T-helper 1 cell (primary cell): ENCODE measurements around the gene MPP2.
"Not testable (repeated sequence)": the region's sequence is repeated elsewhere in the genome, so short reads cannot be mapped to it uniquely, and the experiment has no call there.

ENCODE experiments used
- DNase-seq, 5 donors: peaks; one replicate each; pipeline ENCODE4 v3.0.0-alpha.2; 2012 to 2020

MPP2 gene

DNA sequence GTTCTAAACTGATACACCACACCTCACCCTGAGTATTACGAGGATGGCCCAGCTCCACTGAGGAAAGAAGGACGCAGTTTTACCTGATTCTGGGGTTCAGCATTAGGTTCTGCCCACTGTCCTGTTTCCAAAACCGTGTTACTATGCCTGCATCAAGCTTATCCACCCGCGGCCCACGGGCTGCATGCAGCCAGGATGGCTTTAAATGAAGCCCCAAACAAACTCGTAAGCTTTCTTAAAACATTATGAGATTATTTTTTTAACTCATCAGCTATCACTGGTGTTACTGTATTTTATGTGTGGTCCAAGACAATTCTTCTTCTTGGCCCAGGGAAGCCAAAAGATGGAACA is 64.4 kb downstream of the MPP2 start:
- DNase-seq: no peak

DNA sequence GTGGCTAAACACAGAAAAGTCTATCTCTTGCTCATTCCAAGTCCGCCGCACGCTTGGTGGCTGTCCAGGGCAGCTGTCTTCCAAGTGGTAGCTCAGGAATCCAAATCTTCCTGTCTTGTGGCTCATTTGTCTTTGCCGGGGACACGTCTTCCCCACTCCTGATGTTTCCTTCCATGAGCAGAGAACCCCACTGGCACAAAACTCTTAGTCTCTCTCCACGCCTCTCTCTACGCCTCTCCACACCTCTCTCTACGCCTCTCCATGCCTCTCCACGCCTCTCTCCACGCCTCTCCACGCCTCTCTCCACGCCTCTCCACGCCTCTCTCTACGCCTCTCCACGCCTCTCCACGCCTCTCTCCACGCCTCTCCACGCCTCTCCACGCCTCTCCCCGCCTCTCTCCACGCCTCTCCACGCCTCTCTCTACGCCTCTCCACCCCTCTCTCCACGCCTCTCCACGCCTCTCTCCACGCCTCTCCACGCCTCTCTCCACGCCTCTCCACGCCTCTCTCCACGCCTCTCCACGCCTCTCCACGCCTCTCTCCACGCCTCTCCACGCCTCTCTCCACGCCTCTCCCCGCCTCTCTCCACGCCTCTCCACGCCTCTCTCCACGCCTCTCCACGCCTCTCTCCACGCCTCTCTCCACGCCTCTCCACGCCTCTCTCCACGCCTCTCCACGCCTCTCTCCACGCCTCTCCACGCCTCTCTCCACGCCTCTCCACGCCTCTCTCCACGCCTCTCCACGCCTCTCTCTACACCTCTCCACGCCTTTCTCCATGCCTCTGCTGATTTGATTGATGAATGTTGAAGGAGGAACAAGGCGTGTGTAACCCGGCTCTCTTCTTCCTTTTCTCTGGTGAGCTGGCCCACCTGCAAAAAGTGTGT is 65.0 kb downstream of the MPP2 start:
- not testable (repeated sequence) for DNase-seq

DNA sequence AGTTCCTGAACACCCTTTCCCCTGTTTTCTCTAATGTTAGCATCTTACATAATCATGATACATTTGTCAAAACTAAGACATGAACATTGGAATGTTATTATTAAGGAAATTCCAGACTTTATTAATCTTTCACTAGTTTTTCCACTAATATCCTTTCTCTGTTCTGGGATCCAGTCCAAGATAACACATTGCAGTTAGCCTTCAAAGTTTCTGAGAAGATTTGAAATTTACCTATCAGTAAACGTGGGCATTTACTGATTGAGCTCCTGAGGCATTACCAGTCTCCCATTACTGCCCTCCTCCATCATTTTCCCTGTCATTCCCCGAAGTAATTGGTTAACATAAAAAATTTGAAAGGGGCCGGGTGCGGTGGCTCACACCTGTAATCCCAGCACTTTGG is 66.1 kb downstream of the MPP2 start:
- no peak for DNase-seq

DNA sequence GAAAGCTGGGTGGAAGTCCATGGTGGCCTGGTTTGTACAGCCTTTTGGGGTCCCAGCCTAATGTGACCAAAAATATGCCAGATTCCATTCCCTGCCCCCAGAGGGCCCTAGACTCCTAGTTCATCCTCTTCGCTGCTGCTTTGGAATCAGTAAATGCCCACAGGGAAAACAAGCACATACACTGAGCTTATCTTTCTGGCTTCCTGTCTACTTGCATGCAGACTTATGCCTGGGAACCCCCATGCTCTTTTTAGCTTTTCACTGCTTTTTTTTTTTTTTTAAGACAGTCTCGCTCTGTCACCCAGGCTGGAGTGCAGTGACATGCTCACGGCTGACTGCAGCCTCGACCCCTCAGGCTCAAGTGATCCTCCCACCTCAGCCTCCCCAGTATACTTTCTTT is 66.5 kb downstream of the MPP2 start:
- no peak for DNase-seq

DNA sequence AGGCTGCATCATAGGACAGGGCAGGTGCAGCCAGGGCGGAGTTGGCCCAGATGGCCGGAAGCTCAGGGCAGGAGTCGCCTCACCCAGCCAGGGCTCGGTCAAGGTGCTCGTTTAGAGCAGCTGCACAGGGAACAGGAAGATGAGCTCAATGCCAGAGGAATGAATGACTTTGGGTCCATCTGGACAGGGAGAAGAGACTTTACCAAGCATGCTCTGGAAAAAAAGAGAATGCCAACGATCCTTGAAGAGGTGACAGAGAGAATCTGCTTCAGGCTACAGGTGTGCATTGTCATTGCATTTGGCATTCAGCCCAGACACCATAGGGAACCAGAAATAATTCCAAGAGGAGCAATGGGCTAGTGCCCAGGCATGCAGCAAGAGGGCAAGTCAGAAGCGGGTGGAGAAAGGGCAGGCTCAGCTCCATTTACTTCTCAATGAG is 67.6 kb downstream of the MPP2 start:
- DNase-seq: no peak

DNA sequence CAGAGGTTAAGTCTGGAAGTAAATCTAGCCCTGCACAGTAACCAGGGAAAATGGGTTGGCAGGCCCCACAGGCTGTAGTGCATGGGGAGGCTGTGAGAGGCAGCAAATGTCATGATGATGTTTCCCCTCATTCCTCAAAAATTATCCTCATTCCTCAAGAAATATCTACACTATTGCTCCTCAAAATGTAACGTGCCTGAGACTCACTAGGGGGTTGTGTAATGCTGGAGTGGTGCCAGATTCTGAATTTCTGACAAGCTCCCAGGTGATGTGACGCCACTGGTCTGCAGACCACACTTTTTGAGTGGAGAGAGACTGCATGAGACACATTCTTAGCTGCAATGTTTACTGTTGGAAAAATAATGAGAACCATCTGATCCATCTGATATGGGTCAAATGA is 73.2 kb downstream of the MPP2 start:
- no peak for DNase-seq

DNA sequence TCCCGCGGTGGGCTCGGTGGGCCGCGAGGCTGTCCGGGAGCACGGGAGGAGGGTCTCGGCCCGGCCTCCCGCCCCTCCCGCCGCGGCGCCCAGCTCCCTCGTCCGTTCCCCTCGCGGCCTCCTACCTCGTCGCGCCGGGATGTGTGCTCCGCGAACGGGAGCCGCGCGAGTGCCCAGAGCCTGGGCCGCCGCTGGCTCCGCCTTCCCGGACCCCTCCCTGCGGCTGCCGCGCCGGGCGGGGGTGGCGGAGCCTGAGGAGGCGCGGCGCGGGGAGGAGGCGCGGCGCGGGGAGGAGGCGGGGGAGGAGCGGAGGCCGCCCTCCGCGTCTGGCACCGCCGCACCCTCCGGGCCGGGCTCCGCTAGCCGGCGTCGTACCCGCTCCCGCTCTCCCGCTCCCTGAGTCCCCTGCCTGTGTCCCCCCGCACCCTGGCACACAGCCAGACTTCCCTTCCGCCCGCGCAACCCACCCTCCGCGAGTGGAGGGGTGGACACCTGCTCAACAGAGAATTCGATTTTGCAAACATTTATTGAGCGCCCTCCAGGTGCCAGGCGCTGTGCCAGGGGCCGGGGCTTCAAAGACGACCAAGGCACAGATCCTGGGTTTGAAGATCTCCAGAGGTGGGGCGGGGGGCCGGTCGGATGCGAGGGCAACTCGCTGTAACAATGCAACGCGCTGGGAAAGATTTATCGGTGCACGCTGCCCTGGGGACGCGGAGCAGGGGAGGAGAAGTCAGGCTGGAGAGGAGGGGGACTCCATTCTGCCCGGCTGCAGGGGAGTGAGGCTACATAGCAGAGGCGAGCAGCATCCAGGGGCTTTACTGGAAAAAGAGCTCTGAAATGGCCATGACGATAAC is 74.1 kb downstream of the MPP2 start, which contains the start of gene MPP3:
TSS of gene MPP3 (minus strand) at position 171 of the 854 bp plus-strand sequence. CDS start 1,240 bp downstream, outside the sequence.
- peak; percentile 21 to 58 (median 32) for DNase-seq

DNA sequence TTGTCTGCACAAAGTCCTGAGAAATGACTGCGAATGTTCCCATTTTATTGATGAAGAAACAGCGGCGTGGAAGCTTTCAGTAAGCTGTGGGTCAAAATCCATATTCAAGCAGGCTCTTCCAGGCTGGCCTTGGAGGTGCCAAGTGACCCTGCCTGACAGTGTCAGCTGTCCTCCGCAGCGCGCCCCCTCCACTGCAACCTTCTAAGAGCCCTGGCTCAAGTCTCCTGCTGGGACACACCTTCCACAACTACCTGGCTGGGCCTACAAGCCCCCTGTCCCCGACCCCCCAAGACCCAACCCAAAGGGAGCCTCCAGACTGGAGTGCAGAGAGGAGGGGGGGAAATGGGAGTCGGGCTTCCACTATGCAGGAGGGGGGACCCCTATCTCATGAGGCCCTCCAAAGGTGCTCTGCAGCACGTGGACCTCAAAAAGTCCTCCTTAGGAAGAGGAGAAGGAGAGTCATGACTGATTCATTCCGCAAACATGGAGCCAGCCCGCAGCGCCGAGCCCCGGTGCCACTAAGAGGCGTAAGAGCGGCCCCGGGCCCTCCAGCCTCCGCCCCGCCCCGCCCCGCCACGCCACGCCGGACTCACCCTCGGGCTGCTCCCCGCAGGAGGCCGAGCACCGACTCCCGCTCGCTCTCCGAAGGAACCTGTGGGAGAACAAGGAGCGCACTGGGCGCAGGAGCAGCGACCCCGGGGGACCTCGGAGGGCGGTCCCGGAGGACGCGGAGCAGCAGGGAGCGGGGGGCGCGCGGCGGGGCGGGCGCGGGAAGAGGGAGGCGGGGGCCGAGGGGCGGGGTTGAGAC is 75.0 kb downstream of the MPP2 start:
- no peak for DNase-seq

DNA sequence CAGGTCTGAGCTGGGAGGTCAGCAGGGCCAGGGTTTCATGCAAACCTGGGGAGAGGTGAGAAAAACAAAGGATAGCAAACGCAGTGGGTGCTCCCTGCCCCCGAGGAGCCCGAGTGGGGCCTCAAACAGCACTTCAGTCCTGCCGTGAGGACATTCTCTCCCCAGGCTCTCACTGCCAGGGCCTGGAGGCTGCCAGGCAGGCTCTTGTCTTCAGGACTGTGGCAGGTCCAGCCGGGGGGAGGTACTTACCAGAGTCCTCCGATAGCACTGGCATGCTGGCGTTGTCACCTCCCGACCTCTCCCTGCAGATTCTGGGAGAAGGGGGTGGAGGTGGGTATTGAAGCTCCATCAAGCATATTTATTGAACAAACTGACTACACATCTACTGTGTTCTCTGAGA is 75.7 kb downstream of the MPP2 start:
- DNase-seq: no peak

DNA sequence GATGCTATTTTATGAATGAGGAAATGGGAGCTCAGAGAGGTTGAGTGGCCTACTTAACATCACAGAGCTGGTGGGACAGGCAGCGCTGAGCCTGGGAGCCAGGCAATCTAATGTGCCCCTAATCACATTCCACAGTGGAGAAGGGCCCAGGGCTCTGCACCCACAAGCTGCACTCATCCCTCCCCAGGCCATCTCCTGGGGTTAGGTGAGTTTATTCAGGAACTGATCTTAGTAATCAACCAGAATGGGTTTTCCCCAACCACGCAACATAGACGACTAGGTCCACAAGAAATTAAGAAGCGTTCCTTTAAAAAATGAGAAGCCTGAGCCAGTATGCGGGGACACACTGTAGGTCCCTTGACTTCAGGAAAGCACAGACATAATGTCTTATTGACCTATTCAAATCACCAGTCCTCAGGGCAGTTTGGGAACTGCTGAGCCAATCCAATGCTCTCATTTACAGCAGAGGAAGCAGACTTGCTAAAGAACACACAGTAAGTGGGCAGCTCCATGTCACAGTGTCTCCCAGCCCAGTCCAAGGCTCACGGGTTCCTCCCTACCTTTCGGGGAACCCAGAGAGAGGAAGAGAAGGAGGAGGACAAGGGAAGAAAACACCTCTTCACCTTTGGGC is 76.7 kb downstream of the MPP2 start:
- no peak for DNase-seq

DNA sequence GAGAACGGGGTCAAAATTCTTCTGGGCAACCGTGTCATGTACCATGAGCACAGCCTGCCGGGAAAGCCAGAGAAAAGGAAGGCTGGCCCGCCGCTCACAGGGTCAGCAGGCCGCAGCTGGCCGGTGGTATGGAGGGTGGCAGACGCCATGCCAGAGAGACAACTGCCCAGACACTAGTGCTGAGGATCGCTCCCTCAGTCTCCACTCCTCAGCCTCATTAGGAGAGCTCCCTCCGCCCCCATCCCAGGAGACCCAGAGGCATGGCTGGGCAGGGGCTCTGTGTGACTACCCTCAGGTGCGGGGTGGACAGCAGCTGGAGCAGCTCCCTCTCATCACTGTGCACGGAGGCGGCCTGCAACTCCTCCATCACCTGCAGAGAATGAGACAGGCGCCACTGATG is 77.6 kb downstream of the MPP2 start:
- DNase-seq: no peak

DNA sequence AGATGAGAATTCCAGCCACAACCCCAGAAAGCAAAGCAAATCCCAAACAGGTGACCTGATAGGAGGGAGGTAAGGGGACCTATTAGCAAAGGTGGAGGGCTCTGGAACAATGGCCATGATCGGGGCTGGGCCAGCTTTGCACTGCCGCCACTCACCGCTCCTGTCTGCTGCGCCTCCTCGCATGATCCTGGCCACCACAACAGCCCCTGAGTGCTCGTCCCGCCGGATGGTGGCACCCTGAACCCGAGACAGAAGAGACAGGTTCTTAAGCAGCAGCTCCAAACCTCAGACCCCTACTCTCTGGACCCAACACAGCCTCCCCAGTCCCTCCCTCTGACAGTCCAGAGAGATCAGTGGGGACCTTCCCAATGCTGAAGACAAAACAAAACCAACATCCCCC is 79.7 kb downstream of the MPP2 start:
- DNase-seq: no peak

DNA sequence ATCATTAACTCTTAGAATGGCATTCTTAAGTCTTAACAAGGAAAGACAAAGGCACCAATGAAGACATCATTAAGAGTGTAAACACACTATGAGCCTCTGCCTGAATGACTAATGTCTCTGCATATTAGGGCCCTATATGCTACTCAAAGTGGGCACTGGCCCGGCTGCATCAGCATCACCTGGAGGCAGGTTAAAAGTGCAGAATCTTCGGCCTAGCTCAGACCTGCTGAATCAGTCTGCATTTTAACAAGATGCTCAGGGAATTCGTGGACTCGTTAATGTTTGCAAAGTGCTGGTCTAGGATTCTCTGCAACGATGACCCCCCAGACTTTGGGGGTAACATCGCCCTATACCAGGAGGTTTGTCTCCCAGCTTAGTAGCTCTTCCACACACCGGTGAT is 81.1 kb downstream of the MPP2 start:
- DNase-seq: no peak

DNA sequence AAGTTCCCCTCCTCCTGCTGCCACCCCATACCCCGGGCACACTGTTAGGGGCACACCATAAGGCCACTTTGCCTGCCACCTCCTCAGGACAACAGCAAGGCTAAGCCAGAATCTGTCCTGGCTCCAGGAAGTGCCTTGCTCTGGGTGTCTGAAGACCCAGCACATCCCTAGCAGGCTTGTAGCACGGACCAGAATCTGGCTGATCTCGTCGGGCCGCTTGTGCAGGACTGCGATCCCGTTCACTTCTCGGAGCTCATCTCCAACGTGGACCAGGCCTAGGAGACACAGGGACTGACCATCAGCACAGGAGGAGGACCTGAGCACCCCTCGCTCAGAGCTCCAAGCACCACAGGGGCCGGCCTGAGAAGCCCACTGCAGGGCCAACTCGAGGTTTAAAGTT is 81.8 kb downstream of the MPP2 start:
- DNase-seq: no peak
